ENCODE results near the gene ITGA3. TPM values are rescaled to one million over a fixed set of nuclear protein-coding genes. Genes with fewer than 3 reads are reported as not detected.
A peak's percentile ranks its signal among the peaks of the same experiment; 100 is the strongest.

ITGA3 gene
- total RNA-seq, 1 experiment from 2014 or later = 392 TPM

DNA sequence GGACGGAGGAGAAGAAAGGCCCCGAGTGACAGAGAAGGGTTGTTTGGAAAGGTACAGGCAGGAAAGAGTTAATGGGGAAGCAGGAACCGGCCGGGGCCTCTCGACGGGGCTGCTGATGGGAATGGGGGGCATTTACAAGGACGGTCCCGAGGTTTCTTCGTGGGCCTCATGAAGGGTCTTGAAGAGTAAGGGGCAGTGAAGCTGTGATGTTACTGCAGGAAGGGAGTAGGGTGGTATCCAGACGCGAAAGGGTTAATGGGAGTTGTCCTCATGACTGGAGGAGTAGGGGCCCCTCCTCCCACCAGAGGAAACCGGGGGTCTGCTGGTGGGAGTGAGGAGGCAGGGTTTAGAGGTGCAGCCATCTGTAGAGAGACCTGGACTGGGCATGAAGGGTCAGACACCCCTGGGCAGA, 39.7 kb downstream of the ITGA3 start:
- H3K9me3 ChIP-seq (ENCODE audit: control insufficient read depth in 1 of 2, insufficient read depth in 1 of 2, low read depth in 1 of 2, low read length in 2 of 2) = no peaks in the 10 kb centered on the region
- intact Hi-C loops (cut with micrococcal nuclease) = no loop called here
- DNase-seq (ENCODE audit: low read depth, low spot score) = no peak
- peaks cover 0 to 7% of the 10 kb centered on the region in 2 experiments; a peak in 2 of 4 replicates for H3K36me3 ChIP-seq (ENCODE audit: control insufficient read depth in 1 of 2, insufficient read depth in 2 of 2, low read length in 2 of 2)
- 0 out of 2 replicates have a peak, but pooled peaks cover 6% of the 10 kb centered on the region for H3K79me2 ChIP-seq (ENCODE audit: insufficient read depth, low read length)
- H4K20me1 ChIP-seq (ENCODE audit: insufficient read depth) = no peaks in the 10 kb centered on the region
- H3K27me3 ChIP-seq (ENCODE audit: insufficient read depth, low read length) = no peaks in the 10 kb centered on the region
- no peak for ATAC-seq
- TF ChIP-seq FOSL1 (IDR thresholded peaks at IDR 0.05; ENCODE audit: low read depth) (no peak), TCF7L2 (IDR thresholded peaks at IDR 0.05; ENCODE audit: borderline replicate concordance, extremely low read depth, insufficient read depth, insufficient read length) (no peak), ZNF274 (IDR thresholded peaks at IDR 0.05; ENCODE audit: low read depth, low read length) (no peak), POLR2A (IDR thresholded peaks at IDR 0.05; ENCODE audit: borderline replicate concordance, extremely low read depth, insufficient read depth, insufficient read length) (no peak), CEBPB (IDR thresholded peaks at IDR 0.05; ENCODE audit: low read depth) (no peak), JUND (IDR thresholded peaks at IDR 0.05) (no peak), POLR2AphosphoS5 (IDR thresholded peaks at IDR 0.05; ENCODE audit: low read depth, low read length) (no peak), ZFX (IDR thresholded peaks at IDR 0.05) (no peak), SP1 (IDR thresholded peaks at IDR 0.05; ENCODE audit: low read depth) (no peak), EZH2phosphoT487 (IDR thresholded peaks at IDR 0.05; ENCODE audit: borderline replicate concordance) (no peak), YY1 (IDR thresholded peaks at IDR 0.05; ENCODE audit: extremely low read depth, insufficient replicate concordance, low read depth, low read length) (no peak), SRF (IDR thresholded peaks at IDR 0.05; ENCODE audit: low read depth) (no peak), ELF1 (IDR thresholded peaks at IDR 0.05; ENCODE audit: borderline replicate concordance, low read depth) (no peak), EGR1 (IDR thresholded peaks at IDR 0.05; ENCODE audit: low read depth) (no peak), CTCF (IDR thresholded peaks at IDR 0.05 in 2 of 3, conservative IDR thresholded peaks at IDR 0.05 in 1 of 3; ENCODE audit: borderline replicate concordance in 1 of 3, insufficient read depth in 1 of 3, low read depth in 2 of 3, low read length in 2 of 3) (no peak), EZH2 (IDR thresholded peaks at IDR 0.05) (no peak), SIN3A (IDR thresholded peaks at IDR 0.05; ENCODE audit: low read depth) (no peak)
- TF ChIP-seq, protein P1, sequence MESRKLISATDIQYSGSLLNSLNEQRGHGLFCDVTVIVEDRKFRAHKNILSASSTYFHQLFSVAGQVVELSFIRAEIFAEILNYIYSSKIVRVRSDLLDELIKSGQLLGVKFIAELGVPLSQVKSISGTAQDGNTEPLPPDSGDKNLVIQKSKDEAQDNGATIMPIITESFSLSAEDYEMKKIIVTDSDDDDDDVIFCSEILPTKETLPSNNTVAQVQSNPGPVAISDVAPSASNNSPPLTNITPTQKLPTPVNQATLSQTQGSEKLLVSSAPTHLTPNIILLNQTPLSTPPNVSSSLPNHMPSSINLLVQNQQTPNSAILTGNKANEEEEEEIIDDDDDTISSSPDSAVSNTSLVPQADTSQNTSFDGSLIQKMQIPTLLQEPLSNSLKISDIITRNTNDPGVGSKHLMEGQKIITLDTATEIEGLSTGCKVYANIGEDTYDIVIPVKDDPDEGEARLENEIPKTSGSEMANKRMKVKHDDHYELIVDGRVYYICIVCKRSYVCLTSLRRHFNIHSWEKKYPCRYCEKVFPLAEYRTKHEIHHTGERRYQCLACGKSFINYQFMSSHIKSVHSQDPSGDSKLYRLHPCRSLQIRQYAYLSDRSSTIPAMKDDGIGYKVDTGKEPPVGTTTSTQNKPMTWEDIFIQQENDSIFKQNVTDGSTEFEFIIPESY (IDR thresholded peaks at IDR 0.05; ENCODE audit: extremely low read depth, insufficient replicate concordance, low read length) = no peak
- TF ChIP-seq, protein P2, sequence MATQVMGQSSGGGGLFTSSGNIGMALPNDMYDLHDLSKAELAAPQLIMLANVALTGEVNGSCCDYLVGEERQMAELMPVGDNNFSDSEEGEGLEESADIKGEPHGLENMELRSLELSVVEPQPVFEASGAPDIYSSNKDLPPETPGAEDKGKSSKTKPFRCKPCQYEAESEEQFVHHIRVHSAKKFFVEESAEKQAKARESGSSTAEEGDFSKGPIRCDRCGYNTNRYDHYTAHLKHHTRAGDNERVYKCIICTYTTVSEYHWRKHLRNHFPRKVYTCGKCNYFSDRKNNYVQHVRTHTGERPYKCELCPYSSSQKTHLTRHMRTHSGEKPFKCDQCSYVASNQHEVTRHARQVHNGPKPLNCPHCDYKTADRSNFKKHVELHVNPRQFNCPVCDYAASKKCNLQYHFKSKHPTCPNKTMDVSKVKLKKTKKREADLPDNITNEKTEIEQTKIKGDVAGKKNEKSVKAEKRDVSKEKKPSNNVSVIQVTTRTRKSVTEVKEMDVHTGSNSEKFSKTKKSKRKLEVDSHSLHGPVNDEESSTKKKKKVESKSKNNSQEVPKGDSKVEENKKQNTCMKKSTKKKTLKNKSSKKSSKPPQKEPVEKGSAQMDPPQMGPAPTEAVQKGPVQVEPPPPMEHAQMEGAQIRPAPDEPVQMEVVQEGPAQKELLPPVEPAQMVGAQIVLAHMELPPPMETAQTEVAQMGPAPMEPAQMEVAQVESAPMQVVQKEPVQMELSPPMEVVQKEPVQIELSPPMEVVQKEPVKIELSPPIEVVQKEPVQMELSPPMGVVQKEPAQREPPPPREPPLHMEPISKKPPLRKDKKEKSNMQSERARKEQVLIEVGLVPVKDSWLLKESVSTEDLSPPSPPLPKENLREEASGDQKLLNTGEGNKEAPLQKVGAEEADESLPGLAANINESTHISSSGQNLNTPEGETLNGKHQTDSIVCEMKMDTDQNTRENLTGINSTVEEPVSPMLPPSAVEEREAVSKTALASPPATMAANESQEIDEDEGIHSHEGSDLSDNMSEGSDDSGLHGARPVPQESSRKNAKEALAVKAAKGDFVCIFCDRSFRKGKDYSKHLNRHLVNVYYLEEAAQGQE (IDR thresholded peaks at IDR 0.05; ENCODE audit: low read depth) = no peak
- TF ChIP-seq, protein P3, sequence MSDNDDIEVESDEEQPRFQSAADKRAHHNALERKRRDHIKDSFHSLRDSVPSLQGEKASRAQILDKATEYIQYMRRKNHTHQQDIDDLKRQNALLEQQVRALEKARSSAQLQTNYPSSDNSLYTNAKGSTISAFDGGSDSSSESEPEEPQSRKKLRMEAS (IDR thresholded peaks at IDR 0.05) = no peak
- no peaks in the 10 kb centered on the region for H3K9me2 ChIP-seq (ENCODE audit: insufficient read depth)
- peak overlapping the region; percentile 91 for H3K4me2 ChIP-seq (ENCODE audit: low read length)
- ChIA-PET POLR2A (interaction anchor here (0.9 kb wide), 1 partner anchor 40 kb away, joined by 3 read pairs; the partner anchor contains the start of gene ITGA3), CTCF (interaction anchor here (0.5 kb wide), 1 partner anchor 68 kb away, joined by 4 read pairs; no protein-coding TSS in a partner anchor), RAD21 (ENCODE audit: low non-redundant PET in 1 of 2, low total read pairs in 2 of 2, uncharacterized antibody in 2 of 2, unreplicated experiment in 2 of 2) (no interaction called here)
- peak overlapping the region; percentile 83 for H3K9ac ChIP-seq (ENCODE audit: low read length)
- BruUV-seq (replicated peaks) = no TSS peak
- H3K27ac ChIP-seq (ENCODE audit: low read depth, low read length) = peak overlapping the region; percentile 64; the same call in 1 of the 2 replicates
- no peak overlapping the region for H2AFZ ChIP-seq (ENCODE audit: low read depth, low read length, poor library complexity, severe bottlenecking)
- H3K4me1 ChIP-seq (ENCODE audit: control insufficient read depth in 1 of 2, insufficient read depth in 2 of 2, low read length in 2 of 2) = peaks cover 21 to 44% of the 10 kb centered on the region in 2 experiments
- peak overlapping the region; percentile 84 to 96 for H3K4me3 ChIP-seq (replicated peaks in 1 of 2; ENCODE audit: low read depth in 1 of 2, low read length in 2 of 2)
